ENCODE data around the gene RGS19. TPM values are rescaled to one million over a fixed set of nuclear protein-coding genes. Genes with fewer than 3 reads are reported as not detected.
A peak's percentile ranks its signal among the peaks of the same experiment; 100 is the strongest.

RGS19 gene
- total RNA-seq, 1 experiment from 2014 or later: 12.8 TPM

GRCh38 chr20:64065974-64066343, 13.4 kb downstream of the RGS19 start:
- Histone ChIP-seq H4K91ac (ENCODE audit: insufficient read length, low read depth, low read length) (no peak overlapping the region), H4K5ac (ENCODE audit: insufficient read length, low read depth, low read length) (no peak overlapping the region), H2BK5ac (ENCODE audit: insufficient read length, low read length) (no peak overlapping the region), H3K9me3 (ENCODE audit: control insufficient read depth, low read depth, low read length) (no peaks in the 10 kb centered on the region), H3K56ac (ENCODE audit: insufficient read length, low read depth, low read length) (no peak overlapping the region), H4K8ac (replicated peaks; ENCODE audit: insufficient read length, low read depth, low read length) (no peak overlapping the region), H3K9ac (ENCODE audit: extremely low read depth, insufficient read length, low read length) (no peak overlapping the region), H3T11ph (ENCODE audit: low read length) (no peak overlapping the region), H3K23me2 (ENCODE audit: insufficient read length, low read depth, low read length, poor library complexity, severe bottlenecking) (peaks cover 6% of the 10 kb centered on the region), H2BK20ac (ENCODE audit: low read depth, low read length, poor library complexity, severe bottlenecking) (no peak overlapping the region), H3K14ac (ENCODE audit: insufficient read depth, low read length) (no peak overlapping the region; the same call in 1 of the 2 replicates), H3K23ac (ENCODE audit: insufficient read length, low read depth, low read length) (no peak overlapping the region), H3K4me2 (ENCODE audit: insufficient read depth, insufficient read length, low read length) (no peak overlapping the region), H2AFZ (ENCODE audit: low read length) (no peak overlapping the region), H3K4me1 (ENCODE audit: insufficient read depth, low read length) (peaks cover 1% of the 10 kb centered on the region; the same call in 1 of the 2 replicates), H3K79me1 (ENCODE audit: insufficient read depth, low read depth, low read length, poor library complexity, severe bottlenecking) (no peaks in the 10 kb centered on the region), H3K4ac (ENCODE audit: low read depth, low read length) (no peak overlapping the region), H3K27ac (ENCODE audit: insufficient read length, low read depth, low read length) (no peak overlapping the region), H3K27me3 (ENCODE audit: insufficient read depth, low read length) (no peaks in the 10 kb centered on the region), H3K79me2 (ENCODE audit: insufficient read depth, low read length) (no peaks in the 10 kb centered on the region), H4K20me1 (ENCODE audit: control insufficient read depth, insufficient read depth, insufficient read length) (no peaks in the 10 kb centered on the region), H3K18ac (ENCODE audit: insufficient read length, low read depth, low read length) (no peak overlapping the region), H2BK15ac (ENCODE audit: low read depth, low read length) (no peak overlapping the region), H2BK120ac (ENCODE audit: low read depth, low read length, poor library complexity, severe bottlenecking) (no peak overlapping the region), H2BK12ac (ENCODE audit: insufficient read length, low read depth, low read length) (no peak overlapping the region), H2AK5ac (ENCODE audit: insufficient read length, low read length) (no peak overlapping the region)
- Mint-ChIP-seq H3K9me3 (no peaks in the 10 kb centered on the region), H3K4me3 (no peak overlapping the region; a peak in 1 of 5 replicates), H3K27me3 (ENCODE audit: low read depth) (peaks cover 1% of the 10 kb centered on the region), H3K36me3 (ENCODE audit: insufficient read depth in 1 of 3, low read depth in 3 of 3) (peaks cover 0 to 3% (median 0%) of the 10 kb centered on the region in 3 experiments; a peak in 2 of 7 replicates), H3K4me1 (peaks cover 28 to 42% of the 10 kb centered on the region in 2 experiments), H3K27ac (no peak overlapping the region; a peak in 1 of 7 replicates)
- WGBS (ENCODE audit: extremely low coverage, insufficient read length, low lambda C conversion rate): no CpG with 5 or more reads among the region's 5 CpGs
- peak; percentile 76 for DNase-seq
- no peak for TF ChIP-seq CTCF (conservative IDR thresholded peaks at IDR 0.05)

Data from H9 (cell line).